ENCODE results near the gene SLC7A8. TPM values are rescaled to one million over a fixed set of nuclear protein-coding genes. Genes with fewer than 3 reads are reported as not detected.
A peak's percentile ranks its signal among the peaks of the same experiment; 100 is the strongest.

Gene SLC7A8
- total RNA-seq, 1 experiment from 2014 or later, result 77.9 TPM

- no peaks in the 10 kb centered on the region for H3K79me2 ChIP-seq (ENCODE audit: insufficient read depth, low read length)
- H3K79me1 ChIP-seq (ENCODE audit: insufficient read depth, low read depth, low read length, poor library complexity, severe bottlenecking), result no peaks in the 10 kb centered on the region
- H3K23me2 ChIP-seq (ENCODE audit: insufficient read length, low read depth, low read length, poor library complexity, severe bottlenecking), result peaks cover 4% of the 10 kb centered on the region
- Mint-ChIP-seq H3K36me3 (ENCODE audit: insufficient read depth in 1 of 3, low read depth in 3 of 3) (peaks cover 48 to 59% (median 58%) of the 10 kb centered on the region in 3 experiments), H3K27me3 (ENCODE audit: low read depth) (no peaks in the 10 kb centered on the region), H3K4me1 (peaks cover 43 to 49% of the 10 kb centered on the region in 2 experiments), H3K9me3 (no peaks in the 10 kb centered on the region), H3K4me3 (peak overlapping the region in 1 of 2 experiments; percentile 27; a peak in 1 of 5 replicates), H3K27ac (peak overlapping the region; percentile 49 to 53 (median 53); a peak in 5 of 7 replicates)
- DNase-seq, result no peak
- no peak overlapping the region for H4K8ac ChIP-seq (replicated peaks; ENCODE audit: insufficient read length, low read depth, low read length)
- no peak overlapping the region for H3K56ac ChIP-seq (ENCODE audit: insufficient read length, low read depth, low read length)
- no peak overlapping the region for H3K9ac ChIP-seq (ENCODE audit: extremely low read depth, insufficient read length, low read length)
- H3K4me1 ChIP-seq (ENCODE audit: insufficient read depth, low read length), result peaks cover 19% of the 10 kb centered on the region; the same call in 1 of the 2 replicates
- H4K5ac ChIP-seq (ENCODE audit: insufficient read length, low read depth, low read length), result no peak overlapping the region
- no peaks in the 10 kb centered on the region for H4K20me1 ChIP-seq (ENCODE audit: control insufficient read depth, insufficient read depth, insufficient read length)
- H3K9me3 ChIP-seq (ENCODE audit: control insufficient read depth, low read depth, low read length), result no peaks in the 10 kb centered on the region
- no peak overlapping the region for H3K4me2 ChIP-seq (ENCODE audit: insufficient read depth, insufficient read length, low read length)
- no peak overlapping the region for H3K4ac ChIP-seq (ENCODE audit: low read depth, low read length)
- no peak overlapping the region for H2BK120ac ChIP-seq (ENCODE audit: low read depth, low read length, poor library complexity, severe bottlenecking)
- H3K23ac ChIP-seq (ENCODE audit: insufficient read length, low read depth, low read length), result no peak overlapping the region
- no peak overlapping the region for H3K18ac ChIP-seq (ENCODE audit: insufficient read length, low read depth, low read length)
- H3K14ac ChIP-seq (ENCODE audit: insufficient read depth, low read length), result no peak overlapping the region
- no peak overlapping the region for H2BK5ac ChIP-seq (ENCODE audit: insufficient read length, low read length)
- H2BK12ac ChIP-seq (ENCODE audit: insufficient read length, low read depth, low read length), result no peak overlapping the region
- H3K27ac ChIP-seq (ENCODE audit: insufficient read length, low read depth, low read length), result no peak overlapping the region
- no peak overlapping the region for H2AK5ac ChIP-seq (ENCODE audit: insufficient read length, low read length)
- no peak overlapping the region for H2BK20ac ChIP-seq (ENCODE audit: low read depth, low read length, poor library complexity, severe bottlenecking)
- H3T11ph ChIP-seq (ENCODE audit: low read length), result no peak overlapping the region
- H2AFZ ChIP-seq (ENCODE audit: low read length), result no peak overlapping the region
- no CpG with 5 or more reads among the region's 4 CpGs for WGBS (ENCODE audit: extremely low coverage, insufficient read length, low lambda C conversion rate)
- H2BK15ac ChIP-seq (ENCODE audit: low read depth, low read length), result no peak overlapping the region
- no peak for TF ChIP-seq CTCF (conservative IDR thresholded peaks at IDR 0.05)
- H4K91ac ChIP-seq (ENCODE audit: insufficient read length, low read depth, low read length), result no peak overlapping the region
- H3K27me3 ChIP-seq (ENCODE audit: insufficient read depth, low read length), result no peaks in the 10 kb centered on the region
Measured at GRCh38 chr14:23162800-23163199, 20.7 kb downstream of the SLC7A8 start.

Data from H9 (cell line).